Calu3 (cell line): ENCODE results near the gene EHMT2. TPM values are rescaled to one million over a fixed set of nuclear protein-coding genes. Genes with fewer than 3 reads are reported as not detected.

Source experiments
- BruUV-seq: library from RNA; stranded (reverse); fragments of 400-500 nt; replicated peaks from 2 replicates; lab custom pipeline; 2021; lab: Mats Ljungman, UMichigan
- CTCF ChIA-PET: fragments of 300-600 bp; sonication (Branson Sonifier 250); formaldehyde crosslinking; loops from one replicate; lab custom pipeline; 2022; ENCODE audit warnings: antibody characterized with exemption; lab: Charles Lee
- DNase-seq: peaks from one replicate; pipeline ENCODE4 v3.0.0; 2022
- H3K27ac Mint-ChIP-seq: one replicate; pipeline ENCODE4 v1.8.0; 2022; ENCODE audit warnings: mixed read lengths; ENCODE audit not compliant: unreplicated experiment
- H3K27me3 Mint-ChIP-seq: one replicate; pipeline ENCODE4 v1.8.0; 2022; ENCODE audit warnings: mixed read lengths; ENCODE audit not compliant: unreplicated experiment
- H3K36me3 Mint-ChIP-seq: one replicate; pipeline ENCODE4 v1.8.0; 2022; ENCODE audit warnings: mild to moderate bottlenecking, moderate library complexity, mixed read lengths; ENCODE audit not compliant: insufficient read depth, unreplicated experiment
- H3K4me1 Mint-ChIP-seq: one replicate; pipeline ENCODE4 v1.8.0; 2022; ENCODE audit warnings: mild to moderate bottlenecking, low read depth, mixed read lengths; ENCODE audit not compliant: unreplicated experiment
- H3K4me3 Mint-ChIP-seq: one replicate; pipeline ENCODE4 v1.8.0; 2022; ENCODE audit warnings: mild to moderate bottlenecking, low read depth, moderate library complexity, mixed read lengths; ENCODE audit not compliant: unreplicated experiment
- H3K9me3 Mint-ChIP-seq: one replicate; pipeline ENCODE4 v1.8.0; 2022; ENCODE audit warnings: low read depth, mixed read lengths; ENCODE audit not compliant: unreplicated experiment
- intact Hi-C: fragments of 100-400 bp; cut with micrococcal nuclease; formaldehyde crosslinking; loops from one replicate; pipeline ENCODE4 v1.10.0; 2022; ENCODE audit not compliant: unreplicated experiment
- total RNA-seq: library from RNA; stranded (reverse); gene quantifications from 2 replicates; pipeline ENCODE4 v1.2.3, GENCODE V29; 2022
- TF ChIP-seq, protein P1 (sequence below): fragments of 200-600 bp; IDR thresholded peaks from one replicate; pipeline ENCODE4 v1.8.0; 2022; ENCODE audit warnings: antibody characterized with exemption; ENCODE audit not compliant: unreplicated experiment

Gene EHMT2
- total RNA-seq, 1 experiment from 2014 or later, result 138 TPM

DNA sequence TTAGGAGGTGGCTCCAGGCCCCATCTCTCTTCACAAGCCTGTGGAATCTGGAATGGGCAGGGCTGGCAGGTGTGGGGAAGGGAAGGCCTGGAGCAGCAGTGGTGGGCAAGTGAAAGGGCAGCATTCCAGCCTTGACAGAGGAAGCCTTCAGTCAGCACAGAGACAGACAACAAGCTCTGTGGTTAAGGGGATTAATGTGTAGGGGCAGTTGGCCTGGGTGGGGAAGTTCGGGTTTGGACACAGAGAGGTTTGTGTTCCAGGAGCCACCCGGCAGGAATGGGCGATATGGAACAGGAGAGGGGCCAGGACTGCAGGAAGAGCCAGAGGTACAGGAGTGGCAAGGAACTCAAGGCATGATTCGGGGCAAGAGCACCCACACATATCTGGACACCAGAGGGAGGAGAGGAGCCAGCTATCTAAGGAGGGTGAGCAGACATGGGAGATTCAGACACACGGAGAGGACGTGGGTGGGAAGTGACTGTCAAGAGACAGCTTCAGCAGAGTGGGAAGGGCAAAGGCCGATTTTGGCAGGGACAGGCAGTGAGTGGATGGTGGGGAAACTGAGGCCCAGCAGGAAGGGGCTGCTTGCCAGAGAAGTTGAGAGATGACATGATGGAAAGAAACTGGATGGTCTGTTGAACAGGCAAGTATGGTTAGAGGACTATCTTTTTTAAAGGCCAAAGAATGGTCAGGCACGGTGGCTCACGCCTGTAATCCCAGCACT lies 16.2 kb downstream of the EHMT2 start:
- Mint-ChIP-seq H3K27ac (peak overlapping the region; percentile 5), H3K4me1 (peaks cover 41% of the 10 kb centered on the region), H3K36me3 (peaks cover 87% of the 10 kb centered on the region), H3K27me3 (no peaks in the 10 kb centered on the region), H3K9me3 (no peaks in the 10 kb centered on the region), H3K4me3 (no peak overlapping the region)
- intact Hi-C loops, result no loop called here
- TF ChIP-seq, protein P1, sequence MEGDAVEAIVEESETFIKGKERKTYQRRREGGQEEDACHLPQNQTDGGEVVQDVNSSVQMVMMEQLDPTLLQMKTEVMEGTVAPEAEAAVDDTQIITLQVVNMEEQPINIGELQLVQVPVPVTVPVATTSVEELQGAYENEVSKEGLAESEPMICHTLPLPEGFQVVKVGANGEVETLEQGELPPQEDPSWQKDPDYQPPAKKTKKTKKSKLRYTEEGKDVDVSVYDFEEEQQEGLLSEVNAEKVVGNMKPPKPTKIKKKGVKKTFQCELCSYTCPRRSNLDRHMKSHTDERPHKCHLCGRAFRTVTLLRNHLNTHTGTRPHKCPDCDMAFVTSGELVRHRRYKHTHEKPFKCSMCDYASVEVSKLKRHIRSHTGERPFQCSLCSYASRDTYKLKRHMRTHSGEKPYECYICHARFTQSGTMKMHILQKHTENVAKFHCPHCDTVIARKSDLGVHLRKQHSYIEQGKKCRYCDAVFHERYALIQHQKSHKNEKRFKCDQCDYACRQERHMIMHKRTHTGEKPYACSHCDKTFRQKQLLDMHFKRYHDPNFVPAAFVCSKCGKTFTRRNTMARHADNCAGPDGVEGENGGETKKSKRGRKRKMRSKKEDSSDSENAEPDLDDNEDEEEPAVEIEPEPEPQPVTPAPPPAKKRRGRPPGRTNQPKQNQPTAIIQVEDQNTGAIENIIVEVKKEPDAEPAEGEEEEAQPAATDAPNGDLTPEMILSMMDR, result no peak
- no TSS peak for BruUV-seq
- DNase-seq, result no peak
- CTCF ChIA-PET, result interaction anchor here (0.7 kb wide), 2 partner anchors 70 to 159 kb away, joined by 4 to 6 read pairs; no protein-coding TSS in a partner anchor

- TF ChIP-seq, protein P1, result no peak
- no TSS peak for BruUV-seq
- CTCF ChIA-PET, result no interaction called here
- no peaks in the 10 kb centered on the region for H3K27me3 Mint-ChIP-seq
- H3K36me3 Mint-ChIP-seq, result peaks cover 85% of the 10 kb centered on the region
- intact Hi-C loops, result no loop called here
- H3K9me3 Mint-ChIP-seq, result no peaks in the 10 kb centered on the region
- no peak for DNase-seq
- peak overlapping the region; percentile 5 for H3K27ac Mint-ChIP-seq
- no peak overlapping the region for H3K4me3 Mint-ChIP-seq
- peaks cover 48% of the 10 kb centered on the region for H3K4me1 Mint-ChIP-seq
These were observed 16.9 kb downstream of the EHMT2 start for GRCh38 chr6:31880616-31881015.

- TSS peak; percentile 6 for BruUV-seq
- H3K27ac Mint-ChIP-seq, result peak overlapping the region; percentile 89
- peak overlapping the region; percentile 88 for H3K4me3 Mint-ChIP-seq
- no peaks in the 10 kb centered on the region for H3K27me3 Mint-ChIP-seq
- intact Hi-C loops, result no loop called here
- H3K9me3 Mint-ChIP-seq, result no peaks in the 10 kb centered on the region
- peaks cover 84% of the 10 kb centered on the region for H3K36me3 Mint-ChIP-seq
- no peak for DNase-seq
- TF ChIP-seq, protein P1, result no peak
- CTCF ChIA-PET, result no interaction called here
- H3K4me1 Mint-ChIP-seq, result peaks cover 49% of the 10 kb centered on the region
These were observed 17.6 kb downstream of the EHMT2 start for GRCh38 chr6:31879901-31880300.

DNA sequence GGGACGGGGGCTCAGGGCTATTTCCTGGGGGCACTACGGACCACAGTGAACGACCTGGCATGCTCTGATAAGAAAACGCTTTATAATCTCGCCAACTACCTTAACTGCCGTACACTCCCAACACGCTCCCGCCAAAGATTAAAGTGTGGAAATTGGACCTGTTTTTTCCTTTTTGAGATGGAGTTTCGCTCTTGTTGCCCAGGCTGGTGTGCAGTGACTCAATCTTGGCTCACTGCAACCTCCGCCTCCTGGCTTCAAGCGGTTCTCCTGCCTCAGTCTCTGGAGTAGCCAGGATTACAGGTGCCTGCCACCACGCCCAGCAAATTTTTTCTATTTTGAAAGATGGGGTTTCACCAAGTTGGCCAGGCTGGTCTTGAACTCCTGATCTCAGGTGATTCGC lies 18.4 kb downstream of the EHMT2 start:
- Mint-ChIP-seq H3K4me3 (peak overlapping the region; percentile 88), H3K9me3 (no peaks in the 10 kb centered on the region), H3K36me3 (peaks cover 86% of the 10 kb centered on the region), H3K27ac (peak overlapping the region; percentile 89), H3K4me1 (peaks cover 49% of the 10 kb centered on the region), H3K27me3 (no peaks in the 10 kb centered on the region)
- BruUV-seq, result TSS peak; percentile 92
- CTCF ChIA-PET, result interaction anchor here (0.5 to 1.1 kb wide), 3 partner anchors 8 to 80 kb away, joined by 3 read pairs; partner anchors contain the start of genes CFB, NELFE and SKIC2
- intact Hi-C loops, result no loop called here
- peak; percentile 28 for DNase-seq
- TF ChIP-seq, protein P1, result no peak
